A673 (cell line): ENCODE data around the gene PCID2.

Source experiments
- CTCF ChIP-seq: fragments of 300-800, 200-600 bp; sonication (generic); conservative IDR thresholded peaks from 2 replicates; pipeline ENCODE4 v1.5.1; 2017; ENCODE audit warnings: low read depth, mild to moderate bottlenecking, antibody characterized with exemption, low read length, moderate library complexity, mixed read lengths
- EZH2 ChIP-seq: fragments of 200-600 bp; sonication (generic); IDR thresholded peaks from 2 replicates; pipeline ENCODE4 v1.6.1; 2017; ENCODE audit warnings: borderline replicate concordance, low read depth, mild to moderate bottlenecking, mixed read lengths, antibody characterized with exemption, low read length; ENCODE audit not compliant: poor library complexity, severe bottlenecking

DNA sequence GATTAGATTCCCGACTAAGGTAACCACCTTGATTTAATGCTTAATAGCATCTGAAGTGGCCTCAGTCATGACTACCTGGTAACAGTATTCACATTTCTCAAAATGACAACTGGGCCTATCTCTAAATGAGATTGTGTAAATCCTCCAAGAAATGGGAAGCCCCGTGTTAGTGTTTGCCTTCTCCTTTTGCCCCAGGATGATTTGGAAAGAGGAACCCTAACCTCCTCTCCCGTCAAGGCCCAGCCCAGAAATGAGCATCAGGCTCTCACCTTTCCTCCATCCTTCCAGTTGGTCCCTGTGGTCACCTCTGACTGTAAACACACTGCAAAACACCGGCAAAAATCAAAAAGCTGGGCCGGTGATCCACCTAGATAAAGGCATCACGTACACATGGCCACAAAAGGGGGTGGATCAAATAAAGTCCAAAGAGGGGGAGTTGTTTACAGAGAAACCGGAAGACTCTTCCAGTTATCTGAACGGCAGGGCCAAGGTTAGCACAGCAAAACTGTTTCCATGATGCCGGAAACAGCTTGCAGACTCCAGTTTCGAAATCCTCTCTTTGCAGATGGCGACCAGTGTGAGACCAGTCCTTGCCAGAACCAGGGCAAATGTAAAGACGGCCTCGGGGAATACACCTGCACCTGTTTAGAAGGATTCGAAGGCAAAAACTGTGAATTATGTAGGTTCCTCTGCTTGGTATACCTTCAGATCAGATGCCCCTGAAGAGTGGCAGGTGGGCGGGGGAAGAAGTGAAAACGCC, 69.5 kb downstream of the PCID2 start:
- TF ChIP-seq CTCF (no peak), EZH2 (no peak)
